ENCODE data around the gene ABHD13.

GRCh38 chr13:108188260-108188659 lies 29.9 kb upstream of the ABHD13 start:
- TF ChIP-seq, protein P1, sequence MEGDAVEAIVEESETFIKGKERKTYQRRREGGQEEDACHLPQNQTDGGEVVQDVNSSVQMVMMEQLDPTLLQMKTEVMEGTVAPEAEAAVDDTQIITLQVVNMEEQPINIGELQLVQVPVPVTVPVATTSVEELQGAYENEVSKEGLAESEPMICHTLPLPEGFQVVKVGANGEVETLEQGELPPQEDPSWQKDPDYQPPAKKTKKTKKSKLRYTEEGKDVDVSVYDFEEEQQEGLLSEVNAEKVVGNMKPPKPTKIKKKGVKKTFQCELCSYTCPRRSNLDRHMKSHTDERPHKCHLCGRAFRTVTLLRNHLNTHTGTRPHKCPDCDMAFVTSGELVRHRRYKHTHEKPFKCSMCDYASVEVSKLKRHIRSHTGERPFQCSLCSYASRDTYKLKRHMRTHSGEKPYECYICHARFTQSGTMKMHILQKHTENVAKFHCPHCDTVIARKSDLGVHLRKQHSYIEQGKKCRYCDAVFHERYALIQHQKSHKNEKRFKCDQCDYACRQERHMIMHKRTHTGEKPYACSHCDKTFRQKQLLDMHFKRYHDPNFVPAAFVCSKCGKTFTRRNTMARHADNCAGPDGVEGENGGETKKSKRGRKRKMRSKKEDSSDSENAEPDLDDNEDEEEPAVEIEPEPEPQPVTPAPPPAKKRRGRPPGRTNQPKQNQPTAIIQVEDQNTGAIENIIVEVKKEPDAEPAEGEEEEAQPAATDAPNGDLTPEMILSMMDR (IDR thresholded peaks at IDR 0.05), result no peak
- TF ChIP-seq POLR2A (IDR thresholded peaks at IDR 0.05), result no peak
